Measurements from ENCODE around the gene MTA3.

GRCh38 chr2:42602218-42602875 is 33.9 kb downstream of the MTA3 start:
- TF ChIP-seq POLR2A (IDR thresholded peaks at IDR 0.05) (no peak), CTCF (IDR thresholded peaks at IDR 0.05) (no peak), EP300 (IDR thresholded peaks at IDR 0.05; ENCODE audit: low read depth) (no peak)

All from transverse colon (tissue), 3 donors.